Lung (tissue), 12 donors: Measurements from ENCODE around the gene CES5A. TPM values are rescaled to one million over a fixed set of nuclear protein-coding genes. Genes with fewer than 3 reads are reported as not detected.

Experiments used
- ATAC-seq: fragments of 200-7000 bp; cut with Tn5 transposase; one replicate; pipeline ENCODE4 v1.9.1; 2020; ENCODE audit warnings: moderate number of reproducible peaks; ENCODE audit not compliant: insufficient read depth, low FRiP score
- DNase-seq, 3 donors: peaks; one replicate each; pipeline ENCODE4 v3.0.0-alpha.2; 2013 to 2017
- H3K27ac ChIP-seq, 2 donors: one replicate each; pipeline ENCODE4 v1.5.1; 2013; ENCODE audit warnings: mild to moderate bottlenecking in 2 of 2, moderate library complexity in 2 of 2, control low read depth in 1 of 2, inconsistent platforms in 1 of 2, low read depth in 1 of 2, low read length in 1 of 2
- H3K27me3 ChIP-seq, 3 donors: one replicate each; pipeline ENCODE4 v1.5.1; 2013; ENCODE audit warnings: low read length in 2 of 3; ENCODE audit not compliant: control insufficient read depth in 3 of 3, insufficient read depth in 3 of 3
- H3K36me3 ChIP-seq, 4 donors: one replicate each; pipeline ENCODE4 v1.5.1; 2013; ENCODE audit warnings: low read length in 4 of 4, mild to moderate bottlenecking in 1 of 4, moderate library complexity in 1 of 4; ENCODE audit not compliant: control insufficient read depth in 4 of 4, insufficient read depth in 4 of 4
- H3K4me1 ChIP-seq, 5 donors: one replicate each; pipeline ENCODE4 v1.5.1; 2013; ENCODE audit warnings: low read length in 5 of 5, mild to moderate bottlenecking in 2 of 5, moderate library complexity in 1 of 5; ENCODE audit not compliant: control insufficient read depth in 5 of 5, insufficient read depth in 5 of 5
- H3K4me3 ChIP-seq: one replicate; pipeline ENCODE4 v1.5.1; 2013; ENCODE audit warnings: mild to moderate bottlenecking, control low read depth, moderate library complexity
- H3K9ac ChIP-seq, 2 donors: one replicate each; pipeline ENCODE4 v1.5.1; 2013; ENCODE audit warnings: low read length in 2 of 2, control low read depth in 1 of 2; ENCODE audit not compliant: insufficient read depth in 1 of 2
- H3K9me3 ChIP-seq, 4 donors: one replicate each; pipeline ENCODE4 v1.5.1; 2013; ENCODE audit warnings: low read length in 3 of 4, mild to moderate bottlenecking in 1 of 4, moderate library complexity in 1 of 4; ENCODE audit not compliant: control insufficient read depth in 4 of 4, insufficient read depth in 3 of 4
- CTCF ChIP-seq: IDR thresholded peaks from 2 replicates; pipeline ENCODE4 v1.5.1; 2012; ENCODE audit warnings: mild to moderate bottlenecking; ENCODE audit errors: control extremely low read depth, extremely low read depth
- WGBS, 2 donors: extraction: QIAGEN DNeasy Blood & Tissue Kit; methylation state at CpG; one replicate each; pipeline ENCODE4 v1.1.7; 2013; 5-methylcytosine and 5-hydroxymethylcytosine counted together
- polyA plus RNA-seq, 2 donors: library from polyadenylated mRNA; stranded (reverse); fragments of 200-250 nt; gene quantifications; one replicate each; pipeline ENCODE4 v1.2.1, GENCODE V29; 2013
- total RNA-seq, 2 donors: library from RNA; depleted of rRNA in 1 of 2; stranded (reverse); fragments of >200 nt in 1 of 2; gene quantifications; one replicate each; pipeline ENCODE4 v1.2.1, GENCODE V29; 2014 to 2021
- donor health status: control.
- donor health status: control.
- donor health status: Bipolar disorder and iron deficiency.
- donor health status: healthy.
- donor health status: DM: yes; HTN: yes; CAD: no.

Gene CES5A
- total and polyA plus RNA-seq, 4 donors = not detected

DNA sequence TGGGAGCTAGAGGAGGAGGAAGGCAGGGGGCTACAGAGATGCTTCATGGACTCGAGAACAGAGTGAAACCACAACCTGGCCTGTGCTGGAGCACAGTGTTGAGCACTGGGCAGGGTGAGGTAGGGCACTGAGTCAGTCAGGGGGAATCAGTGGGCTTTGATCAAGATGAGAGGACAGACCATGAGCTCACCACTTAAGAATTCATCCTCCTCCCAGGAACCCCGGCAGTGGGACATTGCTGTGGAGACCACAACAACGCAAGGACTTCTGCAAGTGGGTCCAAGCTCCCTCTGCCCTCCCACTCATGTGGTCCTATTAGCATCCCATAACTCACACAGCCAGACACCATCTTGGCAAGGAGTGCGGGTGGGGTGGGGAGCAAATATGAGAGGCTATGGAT lies 1.7 kb upstream of the CES5A start:
- Histone ChIP-seq H3K9ac (no peak overlapping the region), H3K36me3 (no peaks in the 10 kb centered on the region), H3K27ac (no peak overlapping the region), H3K27me3 (no peaks in the 10 kb centered on the region), H3K4me3 (no peak overlapping the region), H3K9me3 (no peaks in the 10 kb centered on the region), H3K4me1 (peaks cover 0 to 4% (median 0%) of the 10 kb centered on the region in 5 donors)
- ATAC-seq (no peak), DNase-seq (peak; percentile 21 to 31 (median 24))
- WGBS, 2 donors = 65 to 83% methylated on average over 4 of the region's 4 CpGs
- TF ChIP-seq CTCF = no peak

GRCh38 chr16:55873122-55873521 lies 2.1 kb downstream of the CES5A start:
- Histone ChIP-seq H3K4me3 (no peak overlapping the region), H3K4me1 (peaks cover 0 to 4% (median 0%) of the 10 kb centered on the region in 5 donors), H3K27ac (no peak overlapping the region), H3K27me3 (no peaks in the 10 kb centered on the region), H3K9ac (no peak overlapping the region), H3K36me3 (no peaks in the 10 kb centered on the region), H3K9me3 (peaks cover 0 to 2% (median 0%) of the 10 kb centered on the region in 4 donors)
- 88 to 89% methylated on average over 5 of the region's 5 CpGs for WGBS, 2 donors
- no peak for DNase-seq
- no peak for ATAC-seq
- no peak for TF ChIP-seq CTCF

DNA sequence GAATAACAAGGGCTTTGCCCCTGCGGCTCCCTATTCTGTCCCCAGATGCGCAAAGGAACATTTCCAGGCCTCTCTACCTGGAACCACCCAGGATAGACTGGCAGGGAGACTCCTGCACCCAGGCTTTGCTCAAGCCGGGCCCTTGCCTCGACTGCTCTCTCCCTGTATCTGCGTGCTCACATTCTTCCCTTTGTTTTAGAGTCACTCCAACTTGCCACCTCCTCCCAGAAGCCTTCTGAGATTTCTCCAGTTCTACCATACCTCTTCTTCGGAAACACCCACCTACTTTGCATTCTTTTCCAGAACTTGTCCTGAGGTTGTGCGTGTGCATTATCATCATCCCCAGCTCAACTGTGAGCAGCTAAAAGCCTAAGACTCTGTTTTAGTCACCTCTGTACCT lies 3.0 kb downstream of the CES5A start:
- TF ChIP-seq CTCF = no peak
- Histone ChIP-seq H3K9ac (no peak overlapping the region), H3K27me3 (no peaks in the 10 kb centered on the region), H3K4me1 (no peaks in the 10 kb centered on the region), H3K9me3 (peaks cover 0 to 2% (median 0%) of the 10 kb centered on the region in 4 donors), H3K36me3 (no peaks in the 10 kb centered on the region), H3K4me3 (no peak overlapping the region), H3K27ac (no peak overlapping the region)
- DNase-seq (no peak), ATAC-seq (no peak)
- WGBS, 2 donors = 74 to 86% methylated on average over 7 of the region's 7 CpGs

GRCh38 chr16:55871411-55872038 lies 3.6 kb downstream of the CES5A start:
- Histone ChIP-seq H3K9ac (no peak overlapping the region), H3K27ac (no peak overlapping the region), H3K27me3 (no peaks in the 10 kb centered on the region), H3K4me3 (no peak overlapping the region), H3K4me1 (no peaks in the 10 kb centered on the region), H3K9me3 (peaks cover 0 to 2% (median 0%) of the 10 kb centered on the region in 4 donors), H3K36me3 (no peaks in the 10 kb centered on the region)
- 88 to 91% methylated on average over 10 of the region's 10 CpGs for WGBS, 2 donors
- no peak for TF ChIP-seq CTCF
- no peak for DNase-seq
- ATAC-seq = no peak
